ENCODE measurements around the gene ETV5. TPM values are rescaled to one million over a fixed set of nuclear protein-coding genes. Genes with fewer than 3 reads are reported as not detected.

The ETV5 gene
- total RNA-seq, 1 donor from 2014 or later: 5.0 TPM

DNA sequence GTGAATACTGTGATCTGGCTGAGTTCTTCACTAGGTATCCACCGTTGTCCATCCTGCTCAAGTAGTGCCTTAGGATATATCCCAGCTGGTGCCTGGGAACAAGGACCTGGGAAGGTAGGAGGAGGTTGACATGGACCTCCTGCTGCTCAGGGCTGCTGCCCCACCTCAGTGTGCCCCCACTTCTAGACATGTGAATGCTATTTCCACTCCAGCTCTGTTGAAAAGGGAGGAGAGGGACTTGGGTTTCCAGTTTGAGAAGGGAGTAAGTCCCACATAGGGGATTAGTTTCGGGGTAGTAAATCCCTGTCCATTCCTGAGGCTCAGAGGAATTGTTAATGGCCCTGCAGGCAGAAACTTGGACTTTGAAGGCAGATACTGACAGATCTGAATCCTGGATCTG is 32.9 kb upstream of the ETV5 start:
- no peaks in the 10 kb centered on the region for H3K4me1 ChIP-seq
- H3K27me3 ChIP-seq (ENCODE audit: low read depth): no peaks in the 10 kb centered on the region
- no peak overlapping the region for H3K27ac ChIP-seq (replicated peaks)
- H3K9me3 ChIP-seq (replicated peaks): no peaks in the 10 kb centered on the region
- no peak for DNase-seq
- H3K36me3 ChIP-seq: no peaks in the 10 kb centered on the region
- TF ChIP-seq, protein P1, sequence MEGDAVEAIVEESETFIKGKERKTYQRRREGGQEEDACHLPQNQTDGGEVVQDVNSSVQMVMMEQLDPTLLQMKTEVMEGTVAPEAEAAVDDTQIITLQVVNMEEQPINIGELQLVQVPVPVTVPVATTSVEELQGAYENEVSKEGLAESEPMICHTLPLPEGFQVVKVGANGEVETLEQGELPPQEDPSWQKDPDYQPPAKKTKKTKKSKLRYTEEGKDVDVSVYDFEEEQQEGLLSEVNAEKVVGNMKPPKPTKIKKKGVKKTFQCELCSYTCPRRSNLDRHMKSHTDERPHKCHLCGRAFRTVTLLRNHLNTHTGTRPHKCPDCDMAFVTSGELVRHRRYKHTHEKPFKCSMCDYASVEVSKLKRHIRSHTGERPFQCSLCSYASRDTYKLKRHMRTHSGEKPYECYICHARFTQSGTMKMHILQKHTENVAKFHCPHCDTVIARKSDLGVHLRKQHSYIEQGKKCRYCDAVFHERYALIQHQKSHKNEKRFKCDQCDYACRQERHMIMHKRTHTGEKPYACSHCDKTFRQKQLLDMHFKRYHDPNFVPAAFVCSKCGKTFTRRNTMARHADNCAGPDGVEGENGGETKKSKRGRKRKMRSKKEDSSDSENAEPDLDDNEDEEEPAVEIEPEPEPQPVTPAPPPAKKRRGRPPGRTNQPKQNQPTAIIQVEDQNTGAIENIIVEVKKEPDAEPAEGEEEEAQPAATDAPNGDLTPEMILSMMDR (IDR thresholded peaks at IDR 0.05; ENCODE audit: borderline replicate concordance): no peak
- H3K4me3 ChIP-seq: no peak overlapping the region
- intact Hi-C loops (cut with micrococcal nuclease): no loop called here

DNA sequence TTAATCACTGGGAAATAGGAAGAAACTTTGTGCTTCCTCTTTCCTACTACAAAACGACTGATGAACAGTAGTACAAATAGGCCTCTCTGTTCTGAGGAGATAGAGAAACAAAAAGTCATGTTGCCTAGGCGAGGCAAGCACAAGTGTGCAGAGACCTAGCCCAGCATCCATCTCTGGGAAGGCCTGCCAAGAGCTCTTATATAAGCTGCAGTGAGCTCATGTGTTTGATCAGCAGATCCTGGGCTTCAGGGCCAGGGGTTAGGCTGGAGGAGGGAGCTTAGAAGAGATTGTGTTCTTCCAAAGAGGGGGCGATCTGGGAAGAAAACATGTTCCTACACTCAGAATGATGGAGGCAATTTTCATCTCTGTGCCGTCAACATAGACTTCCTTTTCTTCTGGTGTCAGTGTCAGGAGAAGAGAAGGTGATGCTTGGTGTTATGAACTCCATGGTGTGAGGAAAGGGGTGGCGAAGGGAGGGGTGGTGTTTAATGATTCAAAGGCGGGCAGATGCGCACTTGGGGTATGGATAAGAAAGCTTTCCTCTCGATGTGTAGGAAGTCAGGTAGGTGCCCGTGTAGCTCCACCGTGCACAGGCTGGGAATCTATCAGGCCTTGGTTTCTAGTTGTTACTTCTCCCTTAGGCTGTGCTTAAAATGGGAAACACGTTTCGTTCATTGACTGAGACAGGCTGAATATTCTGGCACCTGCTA is 29.5 kb upstream of the ETV5 start:
- Histone ChIP-seq H3K4me1 (no peaks in the 10 kb centered on the region), H3K4me3 (no peak overlapping the region), H3K36me3 (no peaks in the 10 kb centered on the region), H3K9me3 (replicated peaks) (no peaks in the 10 kb centered on the region), H3K27me3 (ENCODE audit: low read depth) (no peaks in the 10 kb centered on the region), H3K27ac (replicated peaks) (no peak overlapping the region)
- intact Hi-C loops (cut with micrococcal nuclease): no loop called here
- TF ChIP-seq, protein P1 (IDR thresholded peaks at IDR 0.05; ENCODE audit: borderline replicate concordance): no peak
- DNase-seq: no peak

DNA sequence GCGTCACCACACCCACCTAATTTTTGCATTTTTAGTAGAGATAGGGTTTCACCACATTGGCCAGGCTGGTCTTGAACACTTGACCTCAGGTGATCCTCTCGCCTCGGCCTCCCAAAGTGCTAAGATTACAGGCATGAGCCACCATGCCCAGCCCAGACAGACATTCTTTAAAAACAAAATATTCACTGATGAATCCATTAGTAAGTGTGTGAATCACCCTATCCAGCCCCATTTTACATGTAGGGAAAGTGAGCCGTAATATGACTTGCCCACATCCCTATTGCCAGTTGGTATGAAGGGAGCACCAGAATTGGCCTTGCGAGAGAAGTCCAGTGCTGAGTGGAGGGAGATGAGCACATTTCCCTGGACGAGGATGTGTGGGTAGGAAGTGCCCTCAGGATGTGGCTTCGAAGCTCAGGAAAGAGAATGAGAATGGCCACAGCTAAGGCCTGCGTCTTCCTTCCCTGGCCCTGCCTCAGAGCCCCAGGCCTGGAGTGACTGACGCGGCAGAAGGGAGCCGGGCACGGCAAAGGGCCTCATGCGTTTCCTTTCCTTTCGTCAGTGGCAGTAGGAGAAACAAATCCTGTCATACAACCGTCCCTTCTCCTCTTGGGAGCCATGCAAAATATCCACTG is 28.3 kb upstream of the ETV5 start:
- Histone ChIP-seq H3K4me1 (no peaks in the 10 kb centered on the region), H3K4me3 (no peak overlapping the region), H3K27me3 (ENCODE audit: low read depth) (no peaks in the 10 kb centered on the region), H3K36me3 (no peaks in the 10 kb centered on the region), H3K27ac (replicated peaks) (no peak overlapping the region), H3K9me3 (replicated peaks) (no peaks in the 10 kb centered on the region)
- TF ChIP-seq, protein P1 (IDR thresholded peaks at IDR 0.05; ENCODE audit: borderline replicate concordance): no peak
- no peak for DNase-seq
- intact Hi-C loops (cut with micrococcal nuclease): no loop called here

DNA sequence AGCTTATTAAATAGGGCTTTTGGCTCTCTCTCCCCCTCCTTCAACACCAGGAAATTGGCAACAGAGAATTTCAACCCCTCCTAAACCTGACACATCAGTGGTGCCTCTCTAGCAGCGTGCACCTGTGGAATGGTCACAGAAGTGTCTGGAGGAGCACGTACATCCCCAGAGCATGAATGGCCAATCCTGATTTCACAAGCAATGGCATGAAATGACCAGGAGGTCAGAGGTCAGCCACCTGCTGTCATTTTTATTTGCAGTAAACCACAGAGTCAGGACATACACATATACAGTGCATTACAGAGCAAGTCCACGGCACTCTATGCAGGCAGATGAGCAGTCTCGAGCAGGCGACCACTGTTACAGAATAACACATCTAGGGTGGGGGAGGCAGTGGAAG is 25.1 kb upstream of the ETV5 start:
- Histone ChIP-seq H3K9me3 (replicated peaks) (no peaks in the 10 kb centered on the region), H3K4me1 (no peaks in the 10 kb centered on the region), H3K36me3 (no peaks in the 10 kb centered on the region), H3K27ac (replicated peaks) (no peak overlapping the region), H3K27me3 (ENCODE audit: low read depth) (no peaks in the 10 kb centered on the region), H3K4me3 (no peak overlapping the region)
- TF ChIP-seq, protein P1 (IDR thresholded peaks at IDR 0.05; ENCODE audit: borderline replicate concordance): no peak
- DNase-seq: no peak
- intact Hi-C loops (cut with micrococcal nuclease): no loop called here

DNA sequence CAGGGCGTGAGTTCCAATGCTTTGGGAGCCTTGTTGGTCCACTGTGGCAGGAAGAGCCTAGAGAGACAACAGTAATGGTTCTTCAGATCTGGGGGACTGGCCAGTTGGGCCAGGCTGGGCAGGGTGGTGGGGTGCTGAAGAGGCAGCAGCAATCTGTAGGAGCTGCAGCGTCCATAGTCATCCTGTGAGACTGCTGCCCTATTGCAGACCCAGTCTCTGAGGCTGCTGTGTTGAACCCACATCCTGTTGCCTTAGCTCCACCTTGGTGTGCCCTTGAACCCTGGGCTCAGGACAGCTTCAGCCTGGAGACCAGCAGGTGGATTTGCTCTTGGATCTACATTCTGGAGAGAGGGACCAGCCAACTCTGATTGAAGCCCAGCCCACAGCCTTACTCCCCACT is 23.6 kb upstream of the ETV5 start:
- DNase-seq: no peak
- H3K9me3 ChIP-seq (replicated peaks): no peaks in the 10 kb centered on the region
- H3K4me3 ChIP-seq: no peak overlapping the region
- no peaks in the 10 kb centered on the region for H3K36me3 ChIP-seq
- H3K4me1 ChIP-seq: no peaks in the 10 kb centered on the region
- TF ChIP-seq, protein P1 (IDR thresholded peaks at IDR 0.05; ENCODE audit: borderline replicate concordance): no peak
- no peak overlapping the region for H3K27ac ChIP-seq (replicated peaks)
- intact Hi-C loops (cut with micrococcal nuclease): no loop called here
- H3K27me3 ChIP-seq (ENCODE audit: low read depth): no peaks in the 10 kb centered on the region

All from left ventricle myocardium inferior (tissue), 1 donor.